NCI-H2227 (cell line): ENCODE measurements around the gene BHLHE23.
A peak's percentile ranks its signal among the peaks of the same experiment; 100 is the strongest.

Source experiments
- DNase-seq: peaks from one replicate; lab custom pipeline; 2025; ENCODE audit not compliant: unreplicated experiment; lab: John Stamatoyannopoulos, UW

Gene BHLHE23

GRCh38 chr20:63006540-63007359 is at the start of gene BHLHE23:
Gene BHLHE23 (minus strand): TSS chr20:63006964. CDS start chr20:63006774, 190 bp downstream.
- DNase-seq, result peak; percentile 79

DNA sequence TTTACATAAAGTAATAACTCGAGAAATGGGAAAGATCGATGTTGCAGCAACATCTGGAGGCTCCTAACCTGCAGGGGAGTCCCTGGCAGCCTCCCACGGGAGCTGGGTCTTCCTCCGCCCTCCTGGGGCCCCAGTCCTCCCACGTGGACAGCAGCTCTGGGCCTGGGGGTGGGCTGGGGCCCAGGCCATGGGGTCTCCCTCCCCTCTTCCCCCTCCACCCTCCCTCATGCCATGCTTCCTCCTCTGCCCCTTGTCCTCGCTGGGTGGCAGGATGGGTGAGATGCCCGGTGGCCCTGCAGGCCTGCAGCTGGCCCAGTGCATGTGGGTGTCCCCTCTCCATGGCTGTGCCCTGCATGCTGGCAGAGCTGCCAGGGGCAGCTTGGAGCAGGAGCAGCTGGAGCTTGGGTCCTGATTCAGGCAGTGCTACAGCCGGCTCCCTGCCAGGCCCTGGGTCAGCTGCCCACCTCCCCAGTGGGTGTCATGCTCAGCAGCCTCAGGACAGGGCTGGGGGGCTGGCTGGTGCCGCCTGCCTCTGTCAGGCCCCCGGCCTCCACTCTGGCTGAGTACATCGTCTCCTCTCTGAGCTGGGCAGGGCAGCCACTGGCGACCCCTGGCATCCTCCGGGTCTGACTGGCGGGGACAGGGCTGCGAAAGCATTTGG is 48.9 kb upstream of the BHLHE23 start:
- no peak for DNase-seq

DNA sequence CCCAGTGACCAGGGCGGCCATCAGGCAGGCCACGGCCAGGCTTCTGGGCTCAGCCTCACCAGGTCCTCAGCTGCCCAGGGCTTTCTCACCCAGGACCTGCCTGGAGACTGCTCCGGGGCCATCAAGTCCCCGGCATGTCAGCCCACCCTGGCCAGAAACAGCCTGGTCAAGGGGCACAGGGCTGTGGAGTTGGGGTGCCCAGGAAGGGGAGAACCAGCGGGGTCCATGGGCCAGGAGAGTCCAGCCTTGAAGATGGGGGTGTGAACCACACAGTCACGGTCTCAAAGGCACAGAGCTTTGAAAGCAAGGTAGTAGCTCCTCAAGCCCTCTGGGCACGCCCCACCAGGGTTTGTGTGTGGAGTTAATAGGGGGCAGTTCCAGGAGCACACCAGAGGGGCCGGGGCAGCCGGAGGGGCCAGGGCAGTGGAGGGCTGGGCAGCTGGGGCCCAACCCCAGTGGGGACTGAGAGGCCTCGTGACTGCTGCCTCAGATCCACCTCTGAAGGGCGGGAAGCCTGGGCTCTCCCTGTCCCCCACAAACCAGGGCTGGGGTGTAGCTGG is 48.0 kb upstream of the BHLHE23 start:
- no peak for DNase-seq

DNA sequence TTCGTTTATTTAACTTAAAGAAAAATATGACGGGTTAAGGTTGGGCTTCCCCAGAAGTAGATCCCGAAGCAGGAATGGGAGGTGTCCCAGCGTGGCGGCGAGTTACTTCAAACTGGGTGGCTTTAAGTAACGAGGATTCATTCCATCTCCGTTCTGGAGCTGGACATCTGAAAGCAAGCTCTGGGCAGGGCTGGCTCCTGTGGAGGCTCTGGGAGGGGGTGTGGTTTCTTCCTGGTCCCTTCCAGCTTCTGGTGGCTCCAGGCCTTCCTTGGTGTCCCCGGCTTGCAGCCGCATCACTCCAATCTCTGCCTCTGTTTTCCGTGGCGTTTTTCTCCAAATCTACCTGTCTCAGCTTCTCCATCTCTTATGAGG is 47.3 kb upstream of the BHLHE23 start:
- DNase-seq, result no peak

DNA sequence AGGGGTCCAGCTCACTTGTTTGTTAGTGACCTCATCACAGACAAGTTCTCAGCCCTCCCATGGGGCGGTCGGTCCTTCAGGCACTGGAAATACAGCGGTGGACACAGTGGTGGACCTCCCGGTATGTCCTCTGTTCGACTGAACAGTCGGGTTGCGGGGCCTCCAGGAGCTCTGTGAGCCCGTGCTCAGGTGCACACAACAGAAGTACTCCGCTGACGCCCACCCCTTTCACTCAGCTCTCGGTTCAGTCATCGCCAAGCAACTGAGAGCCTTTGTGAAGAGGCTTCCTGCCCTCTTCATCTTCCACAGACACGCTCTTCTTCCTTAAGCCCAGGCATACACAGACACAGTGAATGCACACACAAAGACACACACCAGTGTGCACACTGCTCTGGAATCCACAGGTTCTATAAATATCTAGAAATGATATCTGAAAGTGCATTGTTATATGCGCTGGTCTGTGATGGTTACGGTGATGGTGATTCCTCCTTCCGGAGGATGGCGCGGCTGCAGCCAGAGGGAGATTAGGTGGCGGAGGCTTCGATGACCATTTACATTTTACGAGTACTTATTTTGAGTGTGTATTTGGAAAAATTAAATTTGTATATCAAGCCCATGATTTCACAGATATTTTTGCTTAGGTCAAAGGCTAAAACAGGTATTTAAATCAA is 46.8 kb upstream of the BHLHE23 start:
- DNase-seq, result no peak

DNA sequence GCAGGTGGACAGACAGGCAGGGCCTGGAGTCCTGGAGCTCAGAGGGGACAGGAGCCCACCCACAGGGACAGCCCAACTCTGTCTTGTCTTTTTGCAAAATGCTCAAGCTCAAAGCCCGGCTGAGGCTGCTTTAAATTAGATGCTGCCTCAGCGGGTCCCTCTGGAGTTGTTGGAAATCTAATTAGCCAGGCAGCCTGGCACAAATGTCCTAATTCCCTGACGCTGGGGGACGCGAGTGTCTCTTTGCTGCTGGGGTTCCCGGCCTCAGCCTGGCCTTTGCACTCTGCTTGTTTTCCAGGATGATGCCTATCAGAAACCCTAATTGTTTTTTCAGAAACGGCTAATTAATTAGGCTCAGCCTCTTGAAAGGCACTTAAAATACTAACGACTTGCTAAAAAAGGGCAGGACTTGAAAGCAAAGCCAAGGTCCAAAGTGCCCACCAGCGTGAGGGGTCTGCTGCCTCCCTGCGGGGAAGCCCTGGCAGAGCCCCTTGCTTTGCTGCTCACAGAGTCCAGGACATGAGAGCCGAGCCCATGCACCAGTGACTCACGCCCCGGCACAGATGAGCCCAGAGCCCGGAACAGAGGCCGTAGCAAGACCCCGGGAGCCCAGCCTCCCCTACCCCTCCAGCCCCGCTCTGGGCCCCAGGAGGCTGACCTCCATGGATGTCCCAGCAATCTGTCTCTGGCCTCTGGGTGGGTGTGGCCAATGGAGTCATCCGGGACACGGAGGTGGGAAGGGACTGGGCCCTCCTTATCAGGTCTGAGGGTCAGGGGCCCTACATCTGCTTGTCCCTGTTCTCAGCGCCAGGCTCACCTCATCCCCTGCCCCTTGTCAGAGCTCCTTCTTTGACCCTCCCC is 46.0 kb upstream of the BHLHE23 start:
- no peak for DNase-seq

- no peak for DNase-seq
Observed at GRCh38 chr20:63051911-63052310, 45.1 kb upstream of the BHLHE23 start.

- no peak for DNase-seq
Observed at GRCh38 chr20:63051186-63051860, 44.6 kb upstream of the BHLHE23 start.

DNA sequence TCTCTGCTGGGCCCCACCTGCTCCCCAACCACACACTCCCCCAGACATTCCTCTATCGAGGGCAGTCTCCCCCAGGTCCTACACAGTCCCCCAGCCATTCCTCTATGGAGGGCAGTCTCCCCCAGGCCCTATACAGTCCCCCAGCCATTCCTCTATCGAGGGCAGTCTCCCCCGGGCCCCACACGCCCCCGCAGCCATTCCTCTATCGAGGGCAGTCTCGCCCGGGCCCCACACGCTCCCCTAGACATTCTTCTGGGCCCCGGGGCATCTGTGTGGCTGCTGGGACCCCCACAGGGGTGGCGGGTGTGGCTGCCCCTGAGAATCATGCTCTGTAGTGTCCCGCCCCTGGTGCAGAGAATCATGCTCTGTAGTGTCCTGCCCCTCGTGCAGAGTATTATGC is 43.6 kb upstream of the BHLHE23 start:
- no peak for DNase-seq

- DNase-seq, result no peak
Observed at GRCh38 chr20:63049561-63050221, 42.9 kb upstream of the BHLHE23 start.

GRCh38 chr20:63049191-63049518 is 42.4 kb upstream of the BHLHE23 start:
- no peak for DNase-seq

DNA sequence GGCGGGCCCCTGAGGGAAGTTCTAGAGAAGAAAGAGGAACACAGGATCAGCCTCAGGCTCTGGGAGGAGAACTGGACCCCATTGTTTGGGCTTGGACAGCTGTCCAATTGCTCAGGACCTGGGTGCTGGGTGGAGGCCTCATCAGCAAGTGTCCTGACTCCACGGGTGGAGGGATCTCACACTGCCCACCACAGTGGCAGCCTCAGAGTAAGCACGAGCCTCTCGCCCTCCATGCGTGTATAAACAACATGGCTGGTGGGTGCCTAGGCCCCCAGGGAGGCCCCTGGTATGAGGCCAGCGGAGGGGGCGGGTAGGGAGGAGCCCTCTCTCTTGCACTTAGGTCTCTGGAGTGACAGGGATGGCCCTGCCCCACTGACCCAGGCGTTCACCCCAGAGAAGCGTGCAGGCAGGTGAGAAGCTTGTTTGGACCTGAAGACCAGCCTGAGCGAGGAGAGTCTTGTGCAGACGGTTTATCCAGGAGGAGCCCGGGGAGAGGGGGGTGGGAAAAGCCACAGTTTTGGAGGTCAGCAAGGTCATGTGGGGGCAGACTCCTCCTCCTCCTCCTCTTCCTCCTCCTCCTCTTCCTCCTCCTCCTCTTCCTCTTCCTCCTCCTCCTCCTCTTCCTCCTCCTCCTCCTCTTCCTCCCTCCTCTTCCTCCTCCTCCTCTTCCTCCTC is 41.9 kb upstream of the BHLHE23 start:
- DNase-seq, result no peak

DNA sequence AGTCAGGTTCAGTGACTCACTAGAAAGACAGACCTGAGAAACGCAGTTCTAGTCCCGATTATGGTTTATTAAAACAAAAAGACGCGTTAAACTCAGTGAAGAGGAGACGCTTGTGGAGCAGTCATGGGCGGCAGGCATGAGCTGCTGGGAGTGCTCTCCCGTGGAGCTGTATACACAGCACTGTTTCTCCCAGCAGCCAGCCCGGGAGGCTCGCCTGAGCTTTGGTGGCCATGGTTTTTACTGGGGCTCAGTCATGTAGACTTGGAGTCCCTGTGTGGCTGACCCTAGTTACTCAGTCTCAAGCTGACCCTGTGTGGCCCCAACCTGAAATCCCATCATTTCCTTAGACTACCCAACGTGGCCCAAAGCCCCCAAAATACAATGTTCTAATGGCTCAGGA is 41.2 kb upstream of the BHLHE23 start:
- no peak for DNase-seq

GRCh38 chr20:63047267-63047666 is 40.5 kb upstream of the BHLHE23 start:
- DNase-seq, result no peak

DNA sequence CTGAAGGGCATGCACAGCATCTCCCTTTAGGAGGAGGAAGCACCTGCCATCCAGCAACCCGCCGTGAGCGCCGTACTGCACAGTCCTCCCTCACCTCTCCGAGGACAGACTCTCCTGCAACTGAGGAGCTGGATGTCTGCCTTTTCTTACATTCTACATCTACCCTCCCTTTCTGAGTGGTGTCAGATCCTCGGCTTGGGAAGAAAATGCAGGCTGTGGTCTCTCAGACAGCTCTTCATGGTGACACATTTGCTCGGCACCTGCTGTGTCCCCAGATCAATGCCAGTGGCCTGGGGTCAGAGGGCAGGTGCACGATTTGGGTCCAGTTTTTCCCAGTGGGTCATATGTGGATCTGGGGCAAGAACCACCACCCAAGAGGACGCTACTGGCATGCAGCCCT is 40.1 kb upstream of the BHLHE23 start:
- no peak for DNase-seq

- DNase-seq, result no peak
Observed at GRCh38 chr20:63045991-63046390, 39.2 kb upstream of the BHLHE23 start.

GRCh38 chr20:63045401-63045800 is 38.6 kb upstream of the BHLHE23 start:
- DNase-seq, result no peak

GRCh38 chr20:63044605-63045004 is 37.8 kb upstream of the BHLHE23 start:
- DNase-seq, result no peak

DNA sequence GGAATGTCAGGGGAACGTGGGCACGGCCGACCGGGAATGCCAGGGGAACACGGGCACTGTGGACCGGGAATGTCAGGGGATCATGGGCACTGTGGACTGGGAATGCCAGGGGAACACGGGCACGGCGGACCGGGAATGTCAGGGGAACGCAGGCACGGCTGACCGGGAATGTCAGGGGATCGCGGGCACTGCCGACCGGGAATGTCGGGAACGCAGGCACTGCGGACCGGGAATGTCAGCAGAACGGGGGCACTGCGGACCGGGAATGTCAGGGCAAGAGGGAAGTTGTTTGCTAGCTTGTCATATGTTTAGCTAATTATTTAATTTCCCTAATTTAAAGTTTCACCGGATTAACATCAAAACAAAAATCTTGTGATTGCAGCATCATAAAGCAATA is 37.4 kb upstream of the BHLHE23 start:
- no peak for DNase-seq
